ENCODE measurements around the gene KREMEN1.
A peak's percentile ranks its signal among the peaks of the same experiment; 100 is the strongest.

Gene KREMEN1

DNA sequence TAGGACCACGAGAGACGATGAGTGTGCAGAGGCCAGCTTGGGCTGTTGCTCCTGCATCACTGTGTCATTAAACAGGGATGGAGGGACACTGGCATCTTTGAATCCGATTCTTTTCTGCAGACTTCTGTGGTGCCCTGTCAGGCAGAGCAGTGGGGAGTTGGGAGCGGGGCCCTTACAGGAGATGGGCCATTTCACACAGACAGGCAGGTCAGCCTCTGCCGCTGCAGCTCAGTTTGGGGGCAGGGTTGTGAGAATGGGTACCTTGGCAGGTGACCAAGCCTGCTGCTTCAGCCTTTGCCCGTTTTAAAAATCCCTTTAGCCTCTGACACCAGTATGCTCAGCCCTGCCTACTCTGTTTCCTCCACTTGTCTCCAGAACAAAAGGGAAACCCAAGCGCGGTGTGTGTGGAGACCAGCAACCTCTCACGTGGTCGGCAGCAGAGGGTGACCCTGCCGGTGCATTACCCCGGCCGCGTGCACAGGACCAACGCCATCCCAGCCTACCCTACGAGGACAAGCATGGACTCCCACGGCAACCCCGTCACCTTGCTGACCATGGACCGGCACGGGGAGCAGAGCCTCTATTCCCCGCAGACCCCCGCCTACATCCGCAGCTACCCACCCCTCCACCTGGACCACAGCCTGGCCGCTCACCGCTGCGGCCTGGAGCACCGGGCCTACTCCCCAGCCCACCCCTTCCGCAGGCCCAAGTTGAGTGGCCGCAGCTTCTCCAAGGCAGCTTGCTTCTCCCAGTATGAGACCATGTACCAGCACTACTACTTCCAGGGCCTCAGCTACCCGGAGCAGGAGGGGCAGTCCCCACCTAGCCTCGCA is 23.8 kb upstream of the KREMEN1 start:
- DNase-seq (ENCODE audit: low read depth in 1 of 2, low spot score in 1 of 2), result no peak

DNA sequence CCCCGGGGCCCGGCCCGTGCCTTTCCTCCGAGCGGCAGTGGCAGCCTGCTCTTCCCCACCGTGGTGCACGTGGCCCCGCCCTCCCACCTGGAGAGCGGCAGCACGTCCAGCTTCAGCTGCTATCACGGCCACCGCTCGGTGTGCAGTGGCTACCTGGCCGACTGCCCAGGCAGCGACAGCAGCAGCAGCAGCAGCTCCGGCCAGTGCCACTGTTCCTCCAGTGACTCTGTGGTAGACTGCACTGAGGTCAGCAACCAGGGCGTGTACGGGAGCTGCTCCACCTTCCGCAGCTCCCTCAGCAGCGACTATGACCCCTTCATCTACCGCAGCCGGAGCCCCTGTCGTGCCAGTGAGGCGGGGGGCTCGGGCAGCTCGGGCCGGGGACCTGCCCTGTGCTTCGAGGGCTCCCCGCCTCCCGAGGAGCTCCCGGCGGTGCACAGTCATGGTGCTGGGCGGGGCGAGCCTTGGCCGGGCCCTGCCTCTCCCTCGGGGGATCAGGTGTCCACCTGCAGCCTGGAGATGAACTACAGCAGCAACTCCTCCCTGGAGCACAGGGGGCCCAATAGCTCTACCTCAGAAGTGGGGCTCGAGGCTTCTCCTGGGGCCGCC is 23.1 kb upstream of the KREMEN1 start:
- DNase-seq (ENCODE audit: low read depth in 1 of 2, low spot score in 1 of 2), result no peak

DNA sequence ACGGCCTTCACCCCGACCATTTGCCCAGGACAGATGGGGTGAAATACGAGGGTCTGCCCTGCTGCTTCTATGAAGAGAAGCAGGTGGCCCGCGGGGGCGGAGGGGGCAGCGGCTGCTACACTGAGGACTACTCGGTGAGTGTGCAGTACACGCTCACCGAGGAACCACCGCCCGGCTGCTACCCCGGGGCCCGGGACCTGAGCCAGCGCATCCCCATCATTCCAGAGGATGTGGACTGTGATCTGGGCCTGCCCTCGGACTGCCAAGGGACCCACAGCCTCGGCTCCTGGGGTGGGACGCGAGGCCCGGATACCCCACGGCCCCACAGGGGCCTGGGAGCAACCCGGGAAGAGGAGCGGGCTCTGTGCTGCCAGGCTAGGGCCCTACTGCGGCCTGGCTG is 22.4 kb upstream of the KREMEN1 start:
- no peak for DNase-seq (ENCODE audit: low read depth in 1 of 2, low spot score in 1 of 2)

DNA sequence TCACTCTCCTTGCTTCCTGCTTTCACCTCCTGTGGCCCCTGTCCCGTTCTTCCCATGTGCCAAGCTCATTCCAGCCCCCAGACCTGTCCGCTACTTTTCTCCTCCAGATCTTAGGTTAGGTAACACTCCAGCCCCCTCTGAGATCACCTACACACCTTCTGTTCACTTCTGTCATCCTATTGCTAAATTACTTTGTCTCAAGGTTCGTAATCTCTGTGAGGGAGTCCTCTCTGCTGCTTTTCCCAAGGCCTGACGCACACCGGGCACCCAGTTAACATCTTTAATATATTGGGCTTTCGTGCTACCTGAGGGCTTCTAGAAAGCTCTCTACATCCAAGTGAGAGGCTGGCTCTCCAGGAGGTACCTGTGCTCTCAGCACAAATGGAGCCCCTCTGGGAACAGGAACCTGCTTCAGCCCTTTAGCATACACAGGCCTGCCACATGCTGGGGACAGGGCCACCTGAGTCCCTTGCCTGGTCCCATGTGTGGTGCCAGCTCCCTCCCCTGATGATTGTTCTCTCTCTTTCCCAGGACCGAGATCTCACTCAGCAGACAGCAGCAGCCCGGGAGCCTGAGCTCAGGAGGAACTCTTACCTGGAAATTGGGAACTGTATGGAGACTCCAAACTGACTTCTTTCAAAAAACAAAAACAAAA is 19.7 kb upstream of the KREMEN1 start:
- DNase-seq (ENCODE audit: low read depth in 1 of 2, low spot score in 1 of 2), result no peak

DNA sequence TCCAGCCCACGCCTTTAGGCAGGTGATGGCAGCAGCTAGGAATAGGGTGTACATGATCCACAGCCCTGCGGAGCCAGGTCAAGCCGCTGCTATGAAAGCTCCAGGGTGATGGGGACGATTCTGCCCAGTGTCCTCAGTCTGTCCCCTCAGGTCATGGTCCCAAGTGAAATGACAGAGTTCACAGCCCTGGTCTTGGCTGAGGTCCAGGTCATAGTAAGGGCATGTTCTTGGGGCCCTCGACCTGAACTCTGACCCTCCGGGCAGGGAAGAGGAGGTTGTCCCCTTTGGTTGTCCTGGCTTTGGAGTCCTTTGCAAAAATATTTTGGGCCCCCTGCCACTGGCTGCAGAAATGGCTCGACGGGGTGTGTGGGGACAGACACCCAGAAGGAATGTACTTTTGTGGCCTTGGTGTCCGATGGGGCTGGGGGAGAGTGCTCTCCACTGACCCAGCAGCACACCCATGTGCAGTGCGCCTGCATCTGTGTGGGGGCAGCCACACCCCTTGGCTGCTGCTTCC is 18.5 kb upstream of the KREMEN1 start:
- DNase-seq (ENCODE audit: low read depth in 1 of 2, low spot score in 1 of 2), result no peak

DNA sequence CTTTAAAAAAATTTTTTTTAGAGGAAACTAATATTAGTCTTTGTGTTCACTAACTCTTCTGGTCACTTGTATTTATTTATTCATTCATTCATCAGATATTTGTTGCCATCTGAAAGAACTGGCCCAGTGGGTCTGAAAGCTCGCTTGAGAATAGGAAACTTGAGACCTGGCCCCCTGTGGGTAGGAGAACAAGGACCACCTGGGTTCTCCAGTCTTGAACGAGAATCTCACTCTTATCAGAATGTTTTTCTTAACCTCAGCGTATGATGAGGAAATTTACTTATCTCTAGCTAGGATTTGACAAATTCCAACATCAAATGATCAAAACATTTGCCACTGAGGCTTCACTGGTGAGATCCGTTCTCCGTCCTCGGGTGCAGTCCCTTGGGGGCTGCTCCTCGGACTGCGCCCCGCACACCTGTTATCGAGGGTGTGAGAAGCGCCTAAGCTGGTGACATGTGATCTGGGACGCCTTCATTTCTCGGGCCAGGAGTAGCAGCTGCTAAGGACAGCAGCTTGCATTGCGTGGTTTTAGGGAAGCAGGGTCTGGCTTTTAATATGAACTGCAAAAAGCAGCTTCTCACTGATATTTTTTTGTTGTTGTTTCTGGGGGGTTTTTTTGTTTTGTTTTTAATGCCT is 17.5 kb upstream of the KREMEN1 start:
- DNase-seq (ENCODE audit: low read depth in 1 of 2, low spot score in 1 of 2), result no peak

DNA sequence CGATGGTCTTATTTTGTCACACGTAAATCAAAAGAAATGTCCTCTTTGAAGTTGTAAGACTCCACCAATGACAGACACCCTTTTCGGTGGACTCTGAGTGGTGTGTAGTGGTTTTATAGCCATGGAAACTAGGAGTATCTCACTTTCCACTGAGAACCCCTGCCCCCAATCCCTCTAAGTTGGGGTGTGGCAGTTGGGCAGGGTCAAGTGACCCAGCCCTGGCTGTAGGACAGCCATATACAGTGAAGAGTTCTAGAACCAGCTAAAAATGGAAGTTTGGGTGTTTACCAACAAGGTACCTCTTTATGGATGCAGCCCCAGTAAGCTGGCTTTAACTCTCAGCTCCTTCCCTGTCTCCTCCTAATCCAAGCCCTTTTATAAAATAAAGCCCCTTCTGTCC is 16.4 kb upstream of the KREMEN1 start:
- DNase-seq (ENCODE audit: low read depth in 1 of 2, low spot score in 1 of 2), result no peak

DNA sequence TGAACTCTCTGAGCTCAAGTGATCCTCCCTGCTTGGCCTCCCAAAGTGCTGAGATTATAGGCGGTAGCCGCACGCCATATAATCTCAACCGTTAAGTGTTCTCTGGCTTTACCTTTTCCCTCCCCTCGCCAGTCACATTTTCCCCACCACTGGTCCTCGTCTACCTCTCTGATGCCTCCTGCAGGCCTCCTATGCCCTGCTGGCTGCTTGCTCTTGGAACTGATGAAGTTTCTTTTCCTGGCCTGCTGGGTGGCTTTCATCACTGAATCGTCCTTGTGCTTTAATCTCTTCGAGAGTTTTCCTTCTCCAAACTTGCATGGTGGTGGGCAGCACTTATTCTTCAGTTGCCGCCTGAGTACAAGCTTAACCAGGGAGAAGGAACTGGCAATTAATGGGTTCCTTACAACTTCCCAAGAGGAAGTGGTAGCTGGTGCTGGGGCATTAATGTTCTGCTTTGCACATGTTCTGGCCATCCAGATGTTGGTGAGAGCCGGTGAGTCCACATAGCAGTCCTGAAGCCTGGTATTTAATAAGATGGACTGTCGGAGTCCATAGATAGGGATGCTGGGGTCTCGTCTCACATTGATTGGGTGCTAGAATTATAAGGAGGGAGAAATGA is 12.5 kb upstream of the KREMEN1 start:
- no peak for DNase-seq (ENCODE audit: low read depth in 1 of 2, low spot score in 1 of 2)

DNA sequence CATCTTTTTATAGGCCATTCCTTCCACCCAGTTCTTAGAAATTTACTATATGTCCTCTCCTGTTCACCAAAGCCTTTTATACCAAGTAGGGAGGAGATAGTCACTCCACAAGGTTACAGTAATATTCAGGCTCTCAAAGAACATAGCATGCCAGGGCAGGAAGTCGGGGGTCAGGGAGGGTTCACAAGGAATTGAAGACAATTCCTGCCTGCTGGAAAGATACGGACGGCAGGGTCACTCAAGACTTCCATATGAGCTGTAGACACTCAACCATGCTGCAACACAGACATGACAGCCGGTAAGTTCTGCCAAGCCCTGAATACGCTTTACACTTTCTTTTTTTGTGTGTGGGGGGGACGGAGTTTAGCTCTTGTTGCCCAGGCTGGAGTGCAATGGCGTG is 11.9 kb upstream of the KREMEN1 start:
- DNase-seq (ENCODE audit: low read depth in 1 of 2, low spot score in 1 of 2), result no peak

DNA sequence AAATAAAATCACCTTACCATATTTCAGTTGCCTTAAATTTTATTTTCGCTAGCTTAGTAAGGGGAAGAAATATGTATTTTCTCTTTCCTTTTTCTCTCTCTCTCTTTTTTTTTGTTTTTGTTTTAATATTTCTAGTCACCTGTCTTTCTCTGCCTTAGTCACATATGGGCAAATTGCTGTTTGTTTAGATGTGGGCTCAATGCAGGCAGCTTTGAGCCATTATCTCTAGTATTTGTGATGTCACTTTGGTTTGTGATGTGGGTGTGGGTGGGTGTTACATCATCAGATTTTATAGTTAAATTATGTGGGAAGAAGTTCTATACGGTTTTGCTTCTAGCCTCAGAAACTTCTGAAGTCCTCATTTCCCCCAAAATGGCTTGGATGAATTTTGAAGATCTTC is 11.1 kb upstream of the KREMEN1 start, which contains the start of gene C22orf31:
TSS of gene C22orf31 (minus strand) at position 59 of the 400 bp plus-strand sequence. CDS start at position 20, 39 bp downstream.
- DNase-seq (ENCODE audit: low read depth in 1 of 2, low spot score in 1 of 2), result no peak

DNA sequence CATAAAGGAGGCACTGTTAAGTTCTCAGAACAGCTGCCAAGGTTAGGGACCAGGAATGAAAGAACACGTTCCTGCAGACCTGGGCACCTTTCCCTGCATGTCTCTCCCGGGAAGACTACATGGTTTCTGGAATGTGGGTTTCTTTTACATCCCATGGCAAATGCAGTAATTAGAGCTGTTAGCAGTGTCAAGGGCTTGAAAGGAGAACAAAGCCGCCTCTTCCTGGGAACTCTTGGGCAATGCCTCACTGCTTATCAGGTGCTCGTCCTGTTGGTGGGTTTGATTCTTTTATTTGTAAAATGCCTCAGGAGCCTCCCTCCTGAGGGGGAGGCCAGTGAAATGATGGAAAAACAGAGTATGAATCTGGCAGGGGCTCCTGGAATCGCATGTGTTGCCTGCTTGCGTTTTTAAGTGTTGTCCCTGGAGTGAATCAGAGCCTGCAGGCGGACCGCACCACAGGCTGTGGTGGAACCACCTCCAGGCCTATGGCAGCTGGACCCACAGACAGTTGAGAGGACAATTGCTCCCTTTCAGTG is 10.5 kb upstream of the KREMEN1 start:
- DNase-seq (ENCODE audit: low read depth in 1 of 2, low spot score in 1 of 2), result no peak

DNA sequence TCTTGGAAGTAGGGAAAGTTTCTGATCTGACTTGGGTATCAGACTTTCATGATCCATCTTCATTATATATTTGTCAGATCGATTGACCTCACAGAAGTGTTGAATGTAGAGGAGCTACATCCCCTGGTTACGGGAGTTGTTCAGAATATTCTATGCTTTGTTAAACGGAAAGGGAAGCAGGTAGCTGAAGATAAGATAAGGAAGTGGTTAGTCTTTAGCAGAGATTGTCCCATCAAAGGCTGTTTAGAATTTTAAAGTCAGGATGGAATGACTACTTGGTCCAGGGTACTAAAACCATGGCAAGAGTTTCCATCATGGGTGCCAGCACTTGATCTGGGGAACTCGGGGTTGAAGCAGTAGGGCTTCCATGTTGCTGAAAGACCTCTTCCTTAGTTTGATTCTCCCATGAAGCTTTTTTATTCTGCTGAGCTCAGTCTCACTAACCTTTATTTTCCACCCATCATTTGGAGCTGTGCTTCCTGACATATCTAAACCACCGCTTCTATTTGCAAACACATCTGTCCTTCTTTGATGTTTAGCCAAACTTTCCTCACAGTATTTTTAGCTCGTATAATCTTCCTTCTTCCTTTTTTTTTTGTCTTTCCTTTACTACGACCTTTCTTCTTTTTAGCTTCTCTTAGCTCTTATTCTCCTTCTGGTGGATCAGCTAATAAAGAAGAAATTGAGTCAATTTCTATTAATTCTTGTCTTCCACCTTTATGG is 7.2 kb upstream of the KREMEN1 start:
- DNase-seq (ENCODE audit: low read depth in 1 of 2, low spot score in 1 of 2), result no peak

DNA sequence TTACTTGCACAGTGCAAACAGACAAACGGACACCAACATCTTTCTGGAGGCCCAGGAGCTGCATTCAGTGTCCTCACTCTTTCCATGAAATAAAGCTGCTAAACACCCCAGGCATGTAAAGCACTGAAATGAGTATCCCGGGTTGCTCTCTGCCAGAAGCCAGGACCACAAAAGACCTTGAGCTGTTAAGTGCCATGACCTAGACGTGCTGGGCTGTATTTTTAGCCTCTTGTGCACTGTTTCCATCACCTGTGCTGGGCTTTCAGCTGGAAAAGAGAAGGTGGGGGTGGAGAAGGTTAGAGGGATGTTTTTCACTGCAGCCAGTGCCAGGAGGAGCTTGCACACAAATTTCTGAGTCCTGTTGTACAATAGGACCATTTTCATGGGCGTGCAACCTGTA is 3.4 kb upstream of the KREMEN1 start:
- DNase-seq (ENCODE audit: low read depth in 1 of 2, low spot score in 1 of 2), result no peak

DNA sequence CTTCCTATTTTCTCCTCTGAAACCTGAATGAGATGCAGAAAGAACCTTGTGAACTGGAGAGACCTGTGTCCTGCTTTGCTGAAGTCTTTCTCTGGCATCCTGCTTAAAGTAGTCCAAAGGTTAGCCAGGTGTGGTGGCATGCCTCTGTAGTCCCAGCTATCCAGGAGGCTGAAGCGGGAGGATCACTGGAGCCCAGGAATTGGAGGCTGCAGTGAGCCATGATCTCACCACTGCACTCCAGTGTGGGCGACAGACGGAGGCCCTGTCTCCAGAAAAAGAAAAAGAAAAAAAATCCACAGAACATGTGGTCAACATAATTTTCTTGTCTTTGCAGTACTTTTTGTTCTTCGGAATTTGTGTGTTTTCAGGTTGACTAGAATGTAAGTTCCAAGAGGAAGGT is 2.3 kb upstream of the KREMEN1 start:
- no peak for DNase-seq (ENCODE audit: low read depth in 1 of 2, low spot score in 1 of 2)

DNA sequence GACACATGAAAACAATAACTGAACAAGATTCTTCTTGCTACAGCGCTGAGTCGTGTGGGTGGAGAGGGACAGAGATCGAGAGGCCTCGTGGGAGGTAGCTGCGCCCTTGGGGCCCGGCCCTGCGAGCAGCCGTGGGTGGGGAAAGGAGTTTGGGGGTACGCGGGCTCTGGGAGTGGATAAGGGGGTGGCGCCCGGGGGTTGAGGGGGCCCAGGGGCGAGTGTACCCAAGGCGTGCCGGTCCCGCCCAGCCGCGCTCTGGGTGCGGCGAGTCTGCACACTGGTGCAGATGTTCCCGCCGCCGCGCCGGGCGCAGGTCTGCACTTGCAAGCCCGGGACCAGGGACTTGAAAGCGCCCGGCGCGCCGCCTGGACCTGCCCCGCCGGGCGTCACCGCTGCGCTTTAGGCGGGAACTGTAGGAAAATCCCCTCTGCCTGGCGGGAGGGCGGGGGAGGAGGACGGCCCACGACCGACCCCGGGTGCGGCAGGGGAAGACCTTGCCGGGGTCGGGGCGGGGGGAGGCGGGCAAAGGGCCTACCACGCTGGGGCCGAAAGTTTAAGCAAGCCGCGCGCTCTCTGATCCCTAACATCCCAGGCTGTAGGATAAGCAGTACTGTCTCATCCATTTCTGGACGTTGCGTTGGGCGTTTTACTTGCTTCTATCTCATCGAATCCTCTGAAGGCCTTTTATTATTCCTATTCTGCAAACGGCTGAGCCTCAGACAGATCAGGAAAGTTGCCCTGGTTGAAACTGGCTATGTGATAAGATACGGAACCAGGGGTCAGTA is 1.4 kb upstream of the KREMEN1 start:
- peak in 1 of 2 donors; percentile 12 for DNase-seq (ENCODE audit: low read depth in 1 of 2, low spot score in 1 of 2)

DNA sequence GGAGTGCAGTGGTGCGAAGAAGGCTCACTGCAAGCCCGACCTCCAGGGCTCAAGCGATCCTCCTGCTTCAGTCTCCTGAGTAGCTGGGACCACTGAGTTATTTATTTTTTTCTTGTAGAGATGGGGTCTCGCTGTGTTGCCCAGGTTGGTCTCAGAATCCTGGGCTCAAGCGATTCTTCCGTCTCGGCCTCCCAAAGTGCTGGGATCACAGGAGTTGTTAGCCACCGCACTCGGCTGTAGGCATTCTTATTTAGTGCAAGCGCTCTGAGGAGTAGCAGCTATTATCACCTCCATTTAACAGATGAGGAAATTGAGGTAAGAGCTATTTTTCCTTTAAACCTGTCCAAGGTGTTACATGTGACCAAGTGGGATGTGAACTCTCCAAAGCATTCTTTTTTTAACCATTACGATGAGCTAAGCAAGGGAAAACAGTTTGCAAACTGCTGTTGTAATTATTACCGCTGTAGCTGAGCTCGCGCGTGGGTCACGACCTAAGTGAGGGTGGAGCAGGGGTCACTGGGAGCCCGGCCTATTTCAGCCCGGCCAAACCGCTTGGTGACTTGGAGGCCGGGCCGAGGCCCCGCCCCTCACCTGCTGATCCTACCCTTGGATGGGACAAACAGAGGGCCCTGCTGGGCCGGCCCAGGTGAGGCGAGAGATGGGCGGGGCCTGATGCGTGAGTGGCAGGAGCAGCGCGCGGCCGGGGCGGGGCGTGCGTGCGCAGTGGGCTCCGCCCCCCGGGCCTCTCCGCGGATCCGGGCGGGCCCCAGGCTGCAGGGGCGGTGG is 449 bp upstream of the KREMEN1 start:
- peak; percentile 64 to 81 for DNase-seq (ENCODE audit: low read depth in 1 of 2, low spot score in 1 of 2)

DNA sequence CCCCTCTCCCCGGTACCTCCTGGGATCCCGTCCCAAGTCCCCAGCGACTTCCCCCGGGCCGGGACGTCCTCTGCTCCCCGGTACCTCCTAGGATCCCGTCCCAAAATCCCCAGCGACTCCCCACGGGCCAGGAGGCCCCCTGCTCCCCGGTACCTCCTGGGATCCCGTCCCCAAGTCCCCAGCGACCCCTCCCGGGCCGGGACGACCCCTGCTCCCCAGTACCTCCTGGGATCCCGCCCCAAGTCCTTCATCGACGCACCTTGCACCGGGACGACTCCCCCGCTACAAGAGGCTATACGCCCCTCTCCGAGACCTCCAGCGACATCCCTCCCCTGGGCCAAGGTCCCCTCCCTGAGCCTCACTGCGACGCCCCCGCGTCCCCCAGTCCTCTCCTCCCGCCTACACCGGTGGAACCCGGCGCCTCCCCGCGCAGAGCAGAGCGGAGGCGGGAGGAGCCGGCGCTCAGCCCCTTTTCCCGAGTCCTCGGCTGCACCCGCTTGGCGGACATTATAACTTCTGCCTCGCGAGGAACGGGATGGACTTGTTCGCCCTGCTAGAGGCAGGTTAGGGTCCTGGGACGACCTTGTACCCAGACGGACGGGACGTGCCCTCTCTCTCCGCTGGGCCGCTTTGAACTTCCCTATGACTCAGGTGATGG is 912 bp downstream of the KREMEN1 start:
- no peak for DNase-seq (ENCODE audit: low read depth in 1 of 2, low spot score in 1 of 2)

DNA sequence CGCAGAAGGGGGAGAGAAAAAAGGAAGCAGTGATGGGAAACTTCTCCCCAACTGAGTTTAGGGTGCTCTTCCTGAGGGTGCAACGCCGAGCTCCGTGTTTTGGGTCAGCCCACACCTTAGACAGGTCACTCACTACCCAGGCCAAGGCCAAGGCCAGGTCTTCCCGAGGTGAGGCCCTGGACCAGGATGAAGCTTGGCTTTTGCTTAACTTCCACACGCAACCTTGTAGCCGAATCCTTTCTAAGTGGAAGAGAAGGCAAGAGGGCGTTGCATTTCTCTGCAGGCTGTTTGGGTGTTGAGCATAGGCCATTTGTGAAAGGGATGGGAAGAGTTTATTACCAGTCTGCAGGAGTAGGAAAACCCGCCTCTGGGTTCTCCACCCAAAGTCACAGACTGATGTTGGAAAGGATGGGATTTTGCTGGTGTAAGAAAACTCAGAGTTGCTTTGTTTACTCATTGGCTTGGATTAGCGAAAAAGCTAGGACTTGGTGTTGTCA is 1.5 kb downstream of the KREMEN1 start:
- no peak for DNase-seq (ENCODE audit: low read depth in 1 of 2, low spot score in 1 of 2)
